ENCODE measurements around the gene CACNB3. TPM values are rescaled to one million over a fixed set of nuclear protein-coding genes. Genes with fewer than 3 reads are reported as not detected.

Gene CACNB3
- polyA plus RNA-seq, 3 donors from 2014 or later: 0.66 to 2.1 (median 1.4) TPM

DNA sequence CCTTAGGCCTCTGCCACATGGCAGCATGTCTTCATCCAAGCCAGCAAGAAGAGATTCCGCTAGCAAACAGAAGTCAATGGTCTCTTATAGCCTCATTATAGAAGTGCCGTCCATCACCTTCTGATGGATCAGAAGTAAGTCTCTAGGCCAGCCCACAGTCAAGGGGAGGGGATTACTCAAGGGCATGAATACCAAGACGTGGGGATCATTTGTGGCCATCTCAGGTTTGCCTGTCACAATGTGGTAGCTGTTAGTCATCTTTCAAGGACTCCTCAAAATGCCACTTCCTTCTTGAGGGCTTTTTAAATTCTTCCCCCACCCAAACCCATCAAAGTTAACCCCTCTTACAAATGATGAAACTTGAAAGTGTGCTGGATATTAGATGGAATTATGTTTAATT is 21.3 kb upstream of the CACNB3 start:
- peaks cover 2 to 3% (median 2%) of the 10 kb centered on the region in 3 donors for H3K27me3 Mint-ChIP-seq (ENCODE audit: low read depth in 3 of 3)
- H3K36me3 Mint-ChIP-seq: no peaks in the 10 kb centered on the region
- no peaks in the 10 kb centered on the region for H3K9me3 Mint-ChIP-seq
- H3K4me3 Mint-ChIP-seq: no peak overlapping the region
- no peak for DNase-seq
- H3K4me1 Mint-ChIP-seq: no peaks in the 10 kb centered on the region
- no peak overlapping the region for H3K27ac Mint-ChIP-seq

DNA sequence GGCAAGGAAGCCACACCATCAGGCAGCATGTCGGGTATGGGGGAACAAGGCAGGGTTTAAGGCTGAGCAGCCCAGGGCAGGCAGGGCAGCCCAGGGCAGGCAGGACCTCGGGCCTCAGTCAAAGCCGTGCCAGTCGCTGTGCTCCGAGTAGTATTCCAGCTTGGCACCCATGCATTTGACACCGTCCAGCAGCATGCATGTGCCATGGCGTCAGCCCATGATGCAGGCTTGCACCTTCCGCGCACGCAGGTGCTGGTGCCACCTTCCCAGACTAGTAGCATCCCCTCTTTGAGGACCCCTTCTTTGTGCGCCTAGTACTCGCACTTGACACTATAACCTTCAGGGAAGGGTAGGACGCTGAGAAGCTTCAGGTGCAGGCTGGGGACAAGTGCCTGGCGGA is 17.8 kb upstream of the CACNB3 start:
- Mint-ChIP-seq H3K9me3 (no peaks in the 10 kb centered on the region), H3K4me1 (peaks cover 2 to 7% of the 10 kb centered on the region in 2 donors), H3K27me3 (ENCODE audit: low read depth in 3 of 3) (peaks cover 0 to 3% (median 2%) of the 10 kb centered on the region in 3 donors), H3K27ac (no peak overlapping the region), H3K4me3 (no peak overlapping the region), H3K36me3 (no peaks in the 10 kb centered on the region)
- DNase-seq: no peak

- Mint-ChIP-seq H3K9me3 (no peaks in the 10 kb centered on the region), H3K27me3 (ENCODE audit: low read depth in 3 of 3) (peaks cover 0 to 3% (median 2%) of the 10 kb centered on the region in 3 donors), H3K36me3 (no peaks in the 10 kb centered on the region), H3K4me3 (no peak overlapping the region), H3K27ac (no peak overlapping the region), H3K4me1 (peaks cover 4 to 8% of the 10 kb centered on the region in 2 donors)
- no peak for DNase-seq
These were observed 17.3 kb upstream of the CACNB3 start for GRCh38 chr12:48800971-48801370.

DNA sequence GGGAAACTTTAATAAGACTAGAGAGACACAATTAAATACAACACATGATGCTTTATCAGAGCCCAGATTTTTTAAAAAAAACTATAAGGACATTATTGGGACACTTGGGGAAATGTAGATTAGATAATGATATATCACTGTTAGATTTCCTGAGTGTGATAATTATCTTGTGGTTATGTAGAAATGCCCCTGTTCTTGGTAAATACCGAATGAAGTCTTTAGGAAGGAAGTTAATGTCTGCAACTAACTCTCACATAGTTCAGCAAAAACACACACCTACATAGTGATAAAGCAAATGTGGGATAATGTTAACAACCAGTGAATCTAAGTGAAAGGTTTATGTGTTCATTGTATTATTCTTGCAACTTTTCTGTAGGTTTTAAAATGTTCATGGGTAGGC is 14.6 kb upstream of the CACNB3 start:
- no peak for DNase-seq
- peak overlapping the region in 1 of 5 donors; percentile 17 for H3K4me3 Mint-ChIP-seq
- no peaks in the 10 kb centered on the region for H3K36me3 Mint-ChIP-seq
- no peak overlapping the region for H3K27ac Mint-ChIP-seq
- peaks cover 0 to 2% (median 1%) of the 10 kb centered on the region in 3 donors for H3K27me3 Mint-ChIP-seq (ENCODE audit: low read depth in 3 of 3)
- H3K9me3 Mint-ChIP-seq: no peaks in the 10 kb centered on the region
- peaks cover 16 to 20% of the 10 kb centered on the region in 2 donors for H3K4me1 Mint-ChIP-seq

DNA sequence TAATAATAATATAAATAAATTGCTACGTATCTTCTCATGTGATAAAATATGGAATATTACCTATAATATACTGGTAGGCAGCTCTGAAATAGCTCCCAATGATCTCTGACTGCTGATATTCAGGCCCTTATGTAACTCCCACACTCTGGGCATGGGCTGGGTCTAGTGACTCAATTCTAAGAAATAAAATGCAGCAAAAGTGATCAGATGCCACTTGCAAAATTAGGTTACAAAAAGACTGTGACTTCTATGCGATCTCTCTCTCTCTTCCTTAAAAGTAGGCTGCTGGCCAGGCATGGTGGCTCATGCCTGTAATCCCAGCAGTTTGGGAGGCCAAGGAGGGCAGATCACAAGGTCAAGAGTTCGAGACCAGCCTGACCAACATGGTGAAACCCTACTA is 10.3 kb upstream of the CACNB3 start:
- H3K27me3 Mint-ChIP-seq (ENCODE audit: low read depth in 3 of 3): peaks cover 0 to 1% (median 0%) of the 10 kb centered on the region in 3 donors
- no peak overlapping the region for H3K27ac Mint-ChIP-seq
- no peak overlapping the region for H3K4me3 Mint-ChIP-seq
- no peak for DNase-seq
- H3K9me3 Mint-ChIP-seq: no peaks in the 10 kb centered on the region
- H3K4me1 Mint-ChIP-seq: peaks cover 16 to 20% of the 10 kb centered on the region in 2 donors
- H3K36me3 Mint-ChIP-seq: no peaks in the 10 kb centered on the region

DNA sequence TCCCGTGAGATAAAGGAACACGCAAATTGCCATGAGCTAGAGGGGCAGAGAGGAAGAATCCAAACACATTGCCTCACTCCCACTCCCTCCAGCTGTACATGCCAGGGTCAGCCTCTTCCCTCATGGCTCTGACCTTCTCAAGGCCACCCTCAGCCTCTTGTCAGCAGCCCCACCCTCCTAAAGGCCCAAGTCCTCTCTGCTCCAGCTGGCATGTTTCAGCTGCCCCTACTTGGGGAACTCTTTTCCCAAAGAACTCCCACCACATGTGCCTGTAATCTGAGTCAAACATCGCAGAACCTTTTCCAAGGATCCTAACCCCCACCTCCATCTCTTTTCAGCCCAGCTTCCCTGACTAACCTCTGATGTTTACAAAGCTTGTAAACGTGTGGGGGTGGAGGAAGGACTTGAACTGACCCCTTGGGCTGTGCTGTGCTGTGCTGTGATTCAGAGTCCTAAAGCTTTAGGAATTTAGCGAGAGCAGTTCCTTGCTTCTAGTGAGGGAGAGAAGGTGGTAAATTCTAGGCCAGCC is 7.3 kb upstream of the CACNB3 start:
- Mint-ChIP-seq H3K9me3 (no peaks in the 10 kb centered on the region), H3K4me3 (no peak overlapping the region), H3K36me3 (no peaks in the 10 kb centered on the region), H3K27me3 (ENCODE audit: low read depth in 3 of 3) (peaks cover 1 to 4% (median 2%) of the 10 kb centered on the region in 3 donors), H3K4me1 (peaks cover 22 to 23% of the 10 kb centered on the region in 2 donors), H3K27ac (no peak overlapping the region)
- no peak for DNase-seq

GRCh38 chr12:48811437-48812090 is 6.7 kb upstream of the CACNB3 start:
- Mint-ChIP-seq H3K27me3 (ENCODE audit: low read depth in 3 of 3) (peaks cover 1 to 4% (median 2%) of the 10 kb centered on the region in 3 donors), H3K9me3 (no peaks in the 10 kb centered on the region), H3K27ac (peak overlapping the region in 1 of 6 donors; percentile 23), H3K36me3 (no peaks in the 10 kb centered on the region), H3K4me1 (peaks cover 22 to 24% of the 10 kb centered on the region in 2 donors), H3K4me3 (no peak overlapping the region)
- no peak for DNase-seq

GRCh38 chr12:48812389-48812788 is 5.9 kb upstream of the CACNB3 start:
- Mint-ChIP-seq H3K27ac (peak overlapping the region in 1 of 6 donors; percentile 47), H3K9me3 (no peaks in the 10 kb centered on the region), H3K27me3 (ENCODE audit: low read depth in 3 of 3) (peaks cover 1 to 4% (median 4%) of the 10 kb centered on the region in 3 donors), H3K4me1 (peaks cover 23 to 24% of the 10 kb centered on the region in 2 donors), H3K36me3 (no peaks in the 10 kb centered on the region), H3K4me3 (peak overlapping the region; percentile 29 to 67 (median 45))
- no peak for DNase-seq

- H3K9me3 Mint-ChIP-seq: no peaks in the 10 kb centered on the region
- DNase-seq: no peak
- H3K4me1 Mint-ChIP-seq: peaks cover 28 to 32% of the 10 kb centered on the region in 2 donors
- no peaks in the 10 kb centered on the region for H3K36me3 Mint-ChIP-seq
- H3K27me3 Mint-ChIP-seq (ENCODE audit: low read depth in 3 of 3): peaks cover 3 to 9% (median 4%) of the 10 kb centered on the region in 3 donors
- peak overlapping the region in 4 of 6 donors; percentile 46 to 78 (median 64) for H3K27ac Mint-ChIP-seq
- peak overlapping the region; percentile 86 to 98 (median 91) for H3K4me3 Mint-ChIP-seq
These were observed 4.6 kb upstream of the CACNB3 start for GRCh38 chr12:48813465-48814261.

GRCh38 chr12:48814262-48815125 is 3.8 kb upstream of the CACNB3 start:
- H3K27me3 Mint-ChIP-seq (ENCODE audit: low read depth in 3 of 3): peaks cover 3 to 9% (median 4%) of the 10 kb centered on the region in 3 donors
- H3K4me3 Mint-ChIP-seq: peak overlapping the region; percentile 86 to 98 (median 91)
- H3K4me1 Mint-ChIP-seq: peaks cover 34 to 35% of the 10 kb centered on the region in 2 donors
- peak overlapping the region in 4 of 6 donors; percentile 35 to 78 (median 56) for H3K27ac Mint-ChIP-seq
- H3K9me3 Mint-ChIP-seq: no peaks in the 10 kb centered on the region
- peak; percentile 82 to 83 (median 82) for DNase-seq
- H3K36me3 Mint-ChIP-seq: no peaks in the 10 kb centered on the region

- H3K27ac Mint-ChIP-seq: peak overlapping the region in 5 of 6 donors; percentile 64 to 91 (median 78)
- peaks cover 3 to 9% (median 4%) of the 10 kb centered on the region in 3 donors for H3K27me3 Mint-ChIP-seq (ENCODE audit: low read depth in 3 of 3)
- H3K36me3 Mint-ChIP-seq: no peaks in the 10 kb centered on the region
- DNase-seq: peak in 1 of 3 donors; percentile 32
- H3K4me3 Mint-ChIP-seq: peak overlapping the region; percentile 86 to 98 (median 91)
- H3K9me3 Mint-ChIP-seq: no peaks in the 10 kb centered on the region
- H3K4me1 Mint-ChIP-seq: peaks cover 34 to 35% of the 10 kb centered on the region in 2 donors
These were observed 2.9 kb upstream of the CACNB3 start for GRCh38 chr12:48815126-48816110.

GRCh38 chr12:48816143-48816854 is 2.0 kb upstream of the CACNB3 start:
- H3K4me1 Mint-ChIP-seq: peaks cover 34 to 35% of the 10 kb centered on the region in 2 donors
- H3K27me3 Mint-ChIP-seq (ENCODE audit: low read depth in 3 of 3): peaks cover 3 to 9% (median 4%) of the 10 kb centered on the region in 3 donors
- no peaks in the 10 kb centered on the region for H3K9me3 Mint-ChIP-seq
- no peaks in the 10 kb centered on the region for H3K36me3 Mint-ChIP-seq
- H3K4me3 Mint-ChIP-seq: peak overlapping the region; percentile 84 to 98 (median 90)
- no peak for DNase-seq
- peak overlapping the region in 2 of 6 donors; percentile 62 to 78 for H3K27ac Mint-ChIP-seq
